Karpas-422 (cell line): ENCODE data around the gene EPHB1. TPM values are rescaled to one million over a fixed set of nuclear protein-coding genes. Genes with fewer than 3 reads are reported as not detected.

Source experiments
- DNase-seq: peaks from one replicate; pipeline ENCODE4 v3.0.0-alpha.2; 2015
- H2AFZ ChIP-seq: fragments of 200-600 bp; sonication (generic); 2 replicates; pipeline ENCODE4 v1.6.1; 2014; ENCODE audit warnings: antibody characterized with exemption, low read length, mixed read lengths
- H3K27ac ChIP-seq: fragments of 200-600 bp; sonication (generic); 2 replicates; pipeline ENCODE4 v1.5.1; 2014; ENCODE audit warnings: mild to moderate bottlenecking, low read length, moderate library complexity
- H3K27me3 ChIP-seq: fragments of 200-600 bp; sonication (generic); 2 replicates; pipeline ENCODE4 v1.6.1; 2014; ENCODE audit warnings: low read length, mixed read lengths
- H3K36me3 ChIP-seq: fragments of 200-600 bp; sonication (generic); 2 replicates; pipeline ENCODE4 v1.6.1; 2014; ENCODE audit warnings: low read length, mixed read lengths; ENCODE audit not compliant: insufficient read depth
- H3K4me1 ChIP-seq: fragments of 200-600 bp; sonication (generic); 2 replicates; pipeline ENCODE4 v1.6.1; 2014; ENCODE audit warnings: mild to moderate bottlenecking, low read length, mixed read lengths
- H3K4me2 ChIP-seq: fragments of 200-600 bp; sonication (generic); 2 replicates; pipeline ENCODE4 v1.6.1; 2014; ENCODE audit warnings: low read length, low read depth, mild to moderate bottlenecking; ENCODE audit not compliant: poor library complexity, severe bottlenecking
- H3K4me3 ChIP-seq: fragments of 200-600 bp; sonication (generic); 2 replicates; pipeline ENCODE4 v1.5.1; 2014; ENCODE audit warnings: mild to moderate bottlenecking, antibody characterized with exemption, low read length, mixed read lengths
- H3K79me2 ChIP-seq: fragments of 200-600 bp; sonication (generic); 2 replicates; pipeline ENCODE4 v1.6.1; 2014; ENCODE audit warnings: mild to moderate bottlenecking, low read length, mixed read lengths
- H3K9ac ChIP-seq: fragments of 200-600 bp; sonication (generic); 2 replicates; pipeline ENCODE4 v1.6.0; 2014; ENCODE audit warnings: low read length
- H3K9me2 ChIP-seq: fragments of 200-600 bp; sonication (generic), shearing (Covaris generic); replicated peaks from 2 replicates; pipeline ENCODE4 v1.6.0; 2014; ENCODE audit warnings: mild to moderate bottlenecking, low read length, moderate library complexity; ENCODE audit not compliant: insufficient read depth
- H3K9me3 ChIP-seq: fragments of 300-700, 200-600 bp; sonication (generic); 2 replicates; pipeline ENCODE4 v1.6.1; 2014; ENCODE audit warnings: low read length, mixed read lengths
- H4K20me1 ChIP-seq: fragments of 200-600 bp; sonication (generic); 2 replicates; pipeline ENCODE4 v1.6.1; 2014; ENCODE audit warnings: mild to moderate bottlenecking, antibody characterized with exemption, low read length, low read depth; ENCODE audit not compliant: insufficient read depth
- total RNA-seq: library from RNA; depleted of rRNA; stranded (reverse); fragments of >200 nt; shearing (Covaris generic); gene quantifications from 2 replicates; pipeline ENCODE4 v1.2.3, GENCODE V29; 2014; ENCODE audit warnings: low replicate concordance

EPHB1 gene
- total RNA-seq, 1 experiment from 2014 or later = 24.1 TPM

- H2AFZ ChIP-seq = no peak overlapping the region
- no peaks in the 10 kb centered on the region for H3K79me2 ChIP-seq
- H3K9ac ChIP-seq = no peak overlapping the region
- H3K9me3 ChIP-seq = no peaks in the 10 kb centered on the region
- no peaks in the 10 kb centered on the region; the same call in 1 of the 2 replicates for H4K20me1 ChIP-seq
- no peaks in the 10 kb centered on the region for H3K27me3 ChIP-seq
- H3K9me2 ChIP-seq = no peaks in the 10 kb centered on the region
- H3K4me1 ChIP-seq = peaks cover 19% of the 10 kb centered on the region
- DNase-seq = no peak
- no peaks in the 10 kb centered on the region for H3K36me3 ChIP-seq
- no peak overlapping the region for H3K4me2 ChIP-seq
- no peak overlapping the region for H3K4me3 ChIP-seq
- H3K27ac ChIP-seq = no peak overlapping the region
These were observed 368.6 kb downstream of the EPHB1 start for GRCh38 chr3:135163701-135164100.

GRCh38 chr3:135165260-135165659 is 370.2 kb downstream of the EPHB1 start:
- Histone ChIP-seq H3K4me1 (peaks cover 19% of the 10 kb centered on the region), H3K4me2 (no peak overlapping the region)
- no peak for DNase-seq

GRCh38 chr3:135166266-135166825 is 371.3 kb downstream of the EPHB1 start:
- no peaks in the 10 kb centered on the region for H3K9me3 ChIP-seq
- no peaks in the 10 kb centered on the region for H3K79me2 ChIP-seq
- no peak overlapping the region for H2AFZ ChIP-seq
- no peak for DNase-seq
- H3K4me3 ChIP-seq = no peak overlapping the region
- no peaks in the 10 kb centered on the region for H3K36me3 ChIP-seq
- no peak overlapping the region for H3K4me2 ChIP-seq
- H3K9me2 ChIP-seq = no peaks in the 10 kb centered on the region
- no peaks in the 10 kb centered on the region for H3K27me3 ChIP-seq
- H4K20me1 ChIP-seq = no peaks in the 10 kb centered on the region; the same call in 1 of the 2 replicates
- H3K4me1 ChIP-seq = peaks cover 21% of the 10 kb centered on the region
- H3K27ac ChIP-seq = no peak overlapping the region
- H3K9ac ChIP-seq = no peak overlapping the region

More at GRCh38 chr3:135165260-135165659, 370.2 kb downstream of the EPHB1 start:
- Histone ChIP-seq H3K79me2 (no peaks in the 10 kb centered on the region), H4K20me1 (no peaks in the 10 kb centered on the region; the same call in 1 of the 2 replicates), H3K27me3 (no peaks in the 10 kb centered on the region), H3K9me2 (no peaks in the 10 kb centered on the region), H3K4me3 (no peak overlapping the region), H3K27ac (no peak overlapping the region), H3K36me3 (no peaks in the 10 kb centered on the region), H3K9ac (no peak overlapping the region), H3K9me3 (no peaks in the 10 kb centered on the region), H2AFZ (no peak overlapping the region)

GRCh38 chr3:135168822-135169221 is 373.8 kb downstream of the EPHB1 start:
- Histone ChIP-seq H2AFZ (no peak overlapping the region), H3K9me2 (no peaks in the 10 kb centered on the region), H3K4me2 (no peak overlapping the region), H3K27me3 (0 out of 2 replicates have a peak, but pooled peaks cover 3% of the 10 kb centered on the region), H3K4me1 (peaks cover 27% of the 10 kb centered on the region), H3K79me2 (no peaks in the 10 kb centered on the region), H3K9me3 (no peaks in the 10 kb centered on the region), H3K36me3 (no peaks in the 10 kb centered on the region), H4K20me1 (no peaks in the 10 kb centered on the region; the same call in 1 of the 2 replicates), H3K9ac (no peak overlapping the region), H3K27ac (no peak overlapping the region), H3K4me3 (no peak overlapping the region)
- DNase-seq = no peak

GRCh38 chr3:135169651-135170050 is 374.6 kb downstream of the EPHB1 start:
- no peaks in the 10 kb centered on the region for H3K9me2 ChIP-seq

GRCh38 chr3:135170732-135171131 is 375.7 kb downstream of the EPHB1 start:
- H2AFZ ChIP-seq = no peak overlapping the region
- no peaks in the 10 kb centered on the region for H3K9me3 ChIP-seq
- no peak overlapping the region for H3K9ac ChIP-seq
- DNase-seq = no peak
- H3K4me1 ChIP-seq = peaks cover 27% of the 10 kb centered on the region
- no peak overlapping the region for H3K4me2 ChIP-seq
- H3K9me2 ChIP-seq = no peaks in the 10 kb centered on the region
- H3K79me2 ChIP-seq = no peaks in the 10 kb centered on the region
- H3K36me3 ChIP-seq = no peaks in the 10 kb centered on the region
- H3K4me3 ChIP-seq = no peak overlapping the region
- 0 out of 2 replicates have a peak, but pooled peaks cover 3% of the 10 kb centered on the region for H3K27me3 ChIP-seq
- no peak overlapping the region for H3K27ac ChIP-seq
- H4K20me1 ChIP-seq = no peaks in the 10 kb centered on the region

More at GRCh38 chr3:135169651-135170050, 374.6 kb downstream of the EPHB1 start:
- no peaks in the 10 kb centered on the region; the same call in 1 of the 2 replicates for H4K20me1 ChIP-seq
- H3K4me2 ChIP-seq = no peak overlapping the region
- H2AFZ ChIP-seq = no peak overlapping the region
- no peaks in the 10 kb centered on the region for H3K9me3 ChIP-seq
- no peaks in the 10 kb centered on the region for H3K36me3 ChIP-seq
- 0 out of 2 replicates have a peak, but pooled peaks cover 3% of the 10 kb centered on the region for H3K27me3 ChIP-seq
- H3K9ac ChIP-seq = no peak overlapping the region
- H3K4me1 ChIP-seq = peaks cover 27% of the 10 kb centered on the region
- DNase-seq = no peak
- no peaks in the 10 kb centered on the region for H3K79me2 ChIP-seq
- no peak overlapping the region for H3K4me3 ChIP-seq
- H3K27ac ChIP-seq = no peak overlapping the region

- Histone ChIP-seq H3K4me1 (peaks cover 18% of the 10 kb centered on the region), H3K27me3 (0 out of 2 replicates have a peak, but pooled peaks cover 3% of the 10 kb centered on the region), H3K9me3 (no peaks in the 10 kb centered on the region), H3K9ac (no peak overlapping the region), H2AFZ (no peak overlapping the region), H3K4me3 (no peak overlapping the region), H3K36me3 (no peaks in the 10 kb centered on the region), H3K4me2 (no peak overlapping the region), H3K27ac (no peak overlapping the region), H3K9me2 (no peaks in the 10 kb centered on the region), H3K79me2 (no peaks in the 10 kb centered on the region), H4K20me1 (no peaks in the 10 kb centered on the region)
- DNase-seq = no peak
These were observed 377.3 kb downstream of the EPHB1 start for GRCh38 chr3:135172191-135172869.

GRCh38 chr3:135175728-135176277 is 380.7 kb downstream of the EPHB1 start:
- no peaks in the 10 kb centered on the region for H3K9me2 ChIP-seq

More at GRCh38 chr3:135175728-135176277, 380.7 kb downstream of the EPHB1 start:
- H4K20me1 ChIP-seq = no peaks in the 10 kb centered on the region
- no peak for DNase-seq
- H3K27me3 ChIP-seq = 0 out of 2 replicates have a peak, but pooled peaks cover 3% of the 10 kb centered on the region
- H3K27ac ChIP-seq = no peak overlapping the region
- H2AFZ ChIP-seq = no peak overlapping the region
- H3K4me1 ChIP-seq = peaks cover 13% of the 10 kb centered on the region
- H3K9me3 ChIP-seq = no peaks in the 10 kb centered on the region
- H3K4me3 ChIP-seq = no peak overlapping the region
- H3K9ac ChIP-seq = no peak overlapping the region
- H3K4me2 ChIP-seq = no peak overlapping the region
- no peaks in the 10 kb centered on the region for H3K36me3 ChIP-seq
- no peaks in the 10 kb centered on the region for H3K79me2 ChIP-seq
